DMS 273 treated with DMSO at 0.1 percent for 48 hours (cell line): ENCODE results near the gene RBBP7.

Experiments
- DNase-seq: peaks from one replicate; lab custom pipeline; 2025; lab: John Stamatoyannopoulos, UW

RBBP7 gene

DNA sequence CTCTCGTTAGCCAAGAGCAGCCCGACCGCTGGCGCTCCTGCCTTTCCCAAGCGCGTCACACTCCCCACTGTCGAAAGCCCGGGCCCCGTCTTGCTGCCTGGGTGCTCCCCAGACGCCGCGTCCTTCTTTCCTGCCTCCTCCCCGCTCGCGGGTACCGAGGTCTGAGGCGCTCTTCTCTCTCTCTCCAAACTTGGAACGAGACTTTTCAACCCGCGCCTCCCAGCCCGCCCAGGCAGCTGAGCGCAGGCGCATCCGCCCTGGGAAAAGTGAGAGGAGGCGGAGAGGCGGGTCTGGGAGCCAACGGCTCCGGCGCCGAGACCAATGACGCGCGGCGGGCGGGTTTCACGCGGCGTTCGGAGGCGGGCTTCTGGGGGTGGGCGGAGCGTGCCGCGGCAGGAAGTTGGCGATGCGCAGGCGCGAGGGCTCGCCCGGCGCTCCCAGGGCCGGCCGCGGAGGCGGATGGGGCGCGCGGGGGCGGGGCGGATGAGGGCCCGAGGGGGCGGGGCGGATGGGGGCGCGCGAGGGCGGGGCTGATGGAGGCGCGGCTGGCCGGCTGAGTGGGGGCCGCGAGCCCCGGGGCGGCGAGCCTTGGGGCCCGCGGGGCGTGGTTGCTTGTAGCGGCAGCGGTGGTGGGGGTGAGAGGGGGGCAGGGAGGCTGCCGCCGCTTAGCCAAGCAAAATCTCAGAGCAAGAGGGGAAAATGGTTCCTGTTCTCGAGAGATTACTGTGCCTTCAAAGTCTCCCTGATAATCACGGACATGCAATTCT, at the start of gene RBBP7:
Gene RBBP7, minus strand, starts transcription at position 268 of the 767 bp plus-strand sequence. CDS start 309 bp downstream, outside the sequence.
- DNase-seq: peak; percentile 75

GRCh38 chrX:16918979-16919378, 48.8 kb upstream of the RBBP7 start:
- no peak for DNase-seq

GRCh38 chrX:16917120-16917519, 47.0 kb upstream of the RBBP7 start:
- DNase-seq: no peak

DNA sequence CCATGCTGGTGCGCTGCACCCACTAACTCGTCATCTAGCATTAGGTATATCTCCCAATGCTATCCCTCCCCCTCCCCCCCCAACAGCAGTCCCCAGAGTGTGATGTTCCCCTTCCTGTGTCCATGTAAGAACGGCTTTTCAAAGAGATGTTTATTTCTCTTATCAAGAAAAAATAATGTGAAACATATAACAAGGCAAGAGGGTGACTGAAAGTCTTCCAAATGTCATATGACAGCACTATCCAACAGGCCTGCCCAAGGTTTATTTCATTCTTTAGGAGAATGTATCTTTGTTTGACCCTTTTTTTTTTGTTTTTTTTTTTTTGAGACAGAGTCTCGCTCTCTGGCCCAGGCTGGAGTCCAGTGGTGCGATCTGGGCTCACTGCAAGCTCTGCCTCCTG, 46.4 kb upstream of the RBBP7 start:
- no peak for DNase-seq

DNA sequence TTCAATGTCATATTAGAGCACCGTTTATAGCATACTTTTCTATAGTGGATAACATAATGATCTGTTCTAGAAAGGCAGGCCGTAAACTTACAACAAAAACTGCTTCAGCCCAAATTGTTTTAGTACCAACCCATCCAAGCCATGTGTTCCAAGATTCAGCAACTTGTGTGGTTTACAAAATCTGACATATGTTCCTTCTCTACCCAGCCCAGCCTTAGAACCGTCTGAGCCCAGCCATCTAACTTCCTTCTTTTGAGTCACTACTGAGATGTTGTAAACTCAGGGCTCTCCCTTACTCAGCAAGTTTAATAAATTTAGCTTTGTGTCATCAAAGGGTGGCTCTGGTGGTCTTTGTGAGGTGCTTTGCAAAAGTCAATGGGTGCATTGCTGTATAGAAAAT, 43.9 kb upstream of the RBBP7 start:
- DNase-seq: no peak

DNA sequence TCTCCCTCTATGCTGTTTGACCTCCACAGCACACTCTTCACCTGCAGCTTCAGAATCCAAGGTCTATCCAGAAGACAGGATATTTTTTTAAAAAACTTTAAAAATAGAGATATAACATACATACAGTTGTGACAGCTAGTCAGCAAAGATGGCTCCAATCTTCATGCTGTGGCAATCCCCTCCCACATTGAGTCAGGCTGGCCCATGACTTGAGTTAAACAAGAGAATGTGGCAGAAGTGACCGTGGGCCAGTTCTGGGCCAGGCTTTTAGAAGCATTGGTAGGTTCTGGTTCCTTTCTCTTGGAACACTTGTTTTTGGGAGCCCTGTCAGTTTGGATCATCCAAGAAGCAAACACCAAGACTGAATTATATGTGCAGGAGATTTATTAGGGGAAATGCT, 40.2 kb upstream of the RBBP7 start:
- no peak for DNase-seq

DNA sequence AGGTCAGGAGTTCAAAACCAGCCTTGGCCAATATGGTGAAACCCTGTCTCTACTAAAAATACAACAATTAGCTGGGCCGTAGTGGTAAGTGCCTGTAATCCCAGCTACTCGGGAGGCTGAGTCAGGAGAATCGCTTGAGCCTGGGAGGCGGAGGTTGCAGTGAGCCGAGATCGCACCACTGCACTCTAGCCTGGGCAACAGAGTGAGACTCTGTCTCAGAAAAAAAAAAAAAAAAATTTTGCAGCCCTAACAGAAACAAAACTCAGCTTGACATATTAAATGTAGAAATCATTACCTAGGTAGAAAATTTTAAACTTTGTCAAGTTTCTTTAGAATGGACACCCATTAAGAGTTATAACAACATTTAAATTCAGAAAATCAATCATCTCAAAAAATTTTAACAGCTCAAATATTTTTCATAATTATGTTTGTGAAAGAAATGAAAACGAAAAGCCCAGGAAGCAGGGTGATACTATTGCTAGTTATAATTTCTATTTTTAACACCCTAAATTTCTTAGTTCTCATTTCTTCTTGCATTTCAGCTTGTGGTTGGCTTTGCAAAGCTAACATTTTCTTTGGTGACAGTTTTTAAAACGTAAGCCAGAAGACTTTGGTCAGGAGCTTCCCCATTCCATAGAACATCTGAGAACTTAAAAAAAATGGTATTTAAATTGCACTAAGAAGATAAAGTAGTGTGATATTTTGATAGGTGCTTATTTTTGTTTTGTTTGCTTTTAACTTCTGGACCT, 33.3 kb upstream of the RBBP7 start:
- no peak for DNase-seq

DNA sequence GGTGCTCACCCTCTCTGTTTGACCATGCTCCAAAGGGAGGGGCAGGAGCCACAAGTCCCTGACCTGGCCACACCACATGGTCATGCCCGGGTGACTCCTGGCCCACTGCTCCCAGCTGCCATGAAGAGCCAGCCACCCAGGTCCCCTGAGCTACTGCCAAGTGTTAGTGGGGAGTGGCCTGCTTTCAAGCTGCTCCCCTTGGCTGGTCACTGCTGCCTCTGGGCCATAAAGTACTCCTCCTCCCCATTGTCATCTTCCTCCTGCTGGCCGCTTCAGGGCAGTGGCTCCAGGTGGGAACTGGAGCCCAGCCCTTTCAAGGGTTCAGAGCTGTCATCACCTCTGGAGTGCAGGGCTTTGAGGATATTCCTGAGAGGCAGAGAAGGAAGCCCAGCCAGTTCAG, 27.3 kb upstream of the RBBP7 start:
- no peak for DNase-seq

DNA sequence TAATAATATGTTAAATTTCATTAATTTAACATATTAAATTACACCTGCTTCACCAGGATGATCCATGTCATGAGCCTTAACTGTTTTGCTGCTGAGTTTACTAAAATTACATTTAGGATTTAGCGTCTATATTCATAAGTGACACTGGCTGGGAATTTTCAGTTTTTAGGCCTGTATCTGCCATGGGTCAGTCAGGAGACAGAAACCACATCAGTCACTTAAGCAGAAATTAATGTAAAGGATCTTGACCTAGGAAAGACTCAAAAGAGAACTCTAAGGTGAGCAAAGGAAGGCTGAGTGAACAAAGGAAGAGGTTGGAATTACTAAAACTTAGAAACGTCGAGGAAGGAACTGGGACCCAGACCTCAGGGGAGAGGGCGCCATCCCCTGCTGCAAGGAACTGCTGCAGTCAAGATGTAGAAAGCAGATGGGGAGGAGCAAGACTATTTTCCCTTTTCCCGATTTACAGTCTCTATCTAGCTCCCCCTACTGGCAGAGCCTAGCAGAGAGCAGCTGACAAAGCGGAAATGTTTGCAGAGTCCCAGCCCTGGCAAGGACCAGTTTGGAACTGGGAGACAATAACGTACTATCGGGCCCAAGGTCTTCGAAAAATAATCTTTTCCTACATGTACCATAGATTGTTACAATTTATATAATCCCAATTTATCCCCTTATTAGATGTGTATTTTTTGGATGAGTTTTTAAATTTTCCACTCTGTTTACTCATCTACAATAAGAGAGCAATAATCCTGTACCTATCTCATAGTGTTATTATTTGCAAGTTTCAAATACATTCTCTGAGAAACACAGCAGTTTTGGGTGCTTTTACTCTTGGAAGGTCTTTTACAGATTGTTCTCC, 22.6 kb upstream of the RBBP7 start:
- peak; percentile 90 for DNase-seq

GRCh38 chrX:16885628-16886027, 15.5 kb upstream of the RBBP7 start:
- no peak for DNase-seq

DNA sequence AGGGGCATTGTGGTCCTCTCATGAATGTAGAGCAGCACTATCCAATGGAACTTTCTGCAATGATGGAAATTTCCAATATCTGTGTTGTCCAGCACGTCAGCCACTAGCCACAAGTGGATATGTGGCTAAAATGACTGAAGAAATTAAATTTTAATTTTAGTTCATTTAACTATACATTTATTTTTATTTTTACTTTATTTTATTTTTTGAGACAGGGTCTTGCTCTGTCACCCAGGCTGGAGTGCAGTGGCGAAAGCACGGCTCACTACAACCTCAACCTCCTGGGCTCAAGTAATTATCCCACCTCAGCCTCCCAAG, 13.3 kb upstream of the RBBP7 start:
- DNase-seq: no peak

GRCh38 chrX:16882702-16883486, 12.7 kb upstream of the RBBP7 start:
- DNase-seq: peak; percentile 84

GRCh38 chrX:16882169-16882568, 12.0 kb upstream of the RBBP7 start:
- DNase-seq: no peak

GRCh38 chrX:16876696-16877095, 6.5 kb upstream of the RBBP7 start:
- DNase-seq: no peak

GRCh38 chrX:16874458-16875095, 4.4 kb upstream of the RBBP7 start:
- DNase-seq: no peak

- no peak for DNase-seq
Measured at GRCh38 chrX:16873106-16873505, 2.9 kb upstream of the RBBP7 start.

GRCh38 chrX:16870862-16871815, 977 bp upstream of the RBBP7 start:
- no peak for DNase-seq

GRCh38 chrX:16869393-16870094, 618 bp downstream of the RBBP7 start:
- no peak for DNase-seq

GRCh38 chrX:16868920-16869319, 1.2 kb downstream of the RBBP7 start:
- no peak for DNase-seq

- no peak for DNase-seq
Measured at GRCh38 chrX:16867947-16868346, 2.2 kb downstream of the RBBP7 start.
